ENCODE measurements around the gene SRSF9. TPM values are rescaled to one million over a fixed set of nuclear protein-coding genes. Genes with fewer than 3 reads are reported as not detected.

The SRSF9 gene
- total RNA-seq, 1 experiment from 2014 or later: 319 TPM

- peak overlapping the region; percentile 43; the same call in 1 of the 2 replicates for H2AFZ ChIP-seq (ENCODE audit: low read length)
- H3F3A ChIP-seq (ENCODE audit: low read length, unreplicated experiment): no peaks in the 10 kb centered on the region
- no peaks in the 10 kb centered on the region for H3K9me3 ChIP-seq (ENCODE audit: low read length)
Measured at GRCh38 chr12:120496413-120497340, 27.1 kb upstream of the SRSF9 start.

GRCh38 chr12:120495731-120496412 lies 26.3 kb upstream of the SRSF9 start, which contains the start of gene DYNLL1:
Gene DYNLL1, plus strand, starts transcription at chr12:120496113. Its CDS starts 309 bp downstream, at chr12:120496422.
- intact Hi-C loops (cut with micrococcal nuclease): loop anchor here (1.0 to 2.0 kb wide), 3 partner anchors 22 to 39 kb away; partner anchors contain the start of genes COQ5 and RNF10
- Histone ChIP-seq H3K27me3 (ENCODE audit: low read length) (no peaks in the 10 kb centered on the region), H3K4me1 (ENCODE audit: insufficient read depth, low read length) (peaks cover 24% of the 10 kb centered on the region), H2AFZ (ENCODE audit: low read length) (peak within 1 kb of the TSS; percentile 82), H3K4me3 (ENCODE audit: low read length) (peak within 1 kb of the TSS; percentile 95), H4K20me1 (ENCODE audit: low read length) (peaks cover 18% of the 10 kb centered on the region), H3K4me2 (ENCODE audit: low read length) (peak within 1 kb of the TSS; percentile 96), H3K36me3 (ENCODE audit: low read depth, low read length) (peaks cover 13% of the 10 kb centered on the region), H3K27ac (ENCODE audit: low read length) (peak within 1 kb of the TSS; percentile 54), H3F3A (ENCODE audit: low read length, unreplicated experiment) (no peaks in the 10 kb centered on the region), H3K9me2 (replicated peaks; ENCODE audit: low read length) (no peaks in the 10 kb centered on the region), H3K9me3 (ENCODE audit: low read length) (no peaks in the 10 kb centered on the region), H3K9ac (ENCODE audit: low read length) (peak within 1 kb of the TSS; percentile 95), H3K79me2 (ENCODE audit: low read length) (peaks cover 45% of the 10 kb centered on the region)
- ATAC-seq (peak; percentile 92), DNase-seq (peak; percentile 99)
- ChIA-PET CTCF (no interaction called here), POLR2A (ENCODE audit: unreplicated experiment) (interaction anchor here (0.6 to 1.3 kb wide), 5 partner anchors 22 to 234 kb away, joined by 3 to 5 read pairs (median 3); partner anchors contain the start of gene POP5)
- no peak for TF ChIP-seq EZH2 (IDR thresholded peaks at IDR 0.05; ENCODE audit: low read length, unreplicated experiment)
- no peak for TF ChIP-seq CTCF (conservative IDR thresholded peaks at IDR 0.05; ENCODE audit: low read depth, low read length)
- TF ChIP-seq EZH2phosphoT487 (IDR thresholded peaks at IDR 0.05; ENCODE audit: borderline replicate concordance, low read length): no peak
- BruUV-seq (replicated peaks): no TSS peak

More at GRCh38 chr12:120496413-120497340, 27.1 kb upstream of the SRSF9 start:
- ATAC-seq (peak; percentile 23), DNase-seq (peak; percentile 42)
- H3K36me3 ChIP-seq (ENCODE audit: low read depth, low read length): peaks cover 13% of the 10 kb centered on the region
- TF ChIP-seq CTCF (conservative IDR thresholded peaks at IDR 0.05; ENCODE audit: low read depth, low read length): peak; percentile 42; the same call in 1 of the 2 replicates
- TF ChIP-seq EZH2phosphoT487 (IDR thresholded peaks at IDR 0.05; ENCODE audit: borderline replicate concordance, low read length): no peak
- TF ChIP-seq EZH2 (IDR thresholded peaks at IDR 0.05; ENCODE audit: low read length, unreplicated experiment): no peak
- peaks cover 24% of the 10 kb centered on the region for H3K4me1 ChIP-seq (ENCODE audit: insufficient read depth, low read length)
- peak overlapping the region; percentile 96 for H3K4me2 ChIP-seq (ENCODE audit: low read length)
- peaks cover 18% of the 10 kb centered on the region for H4K20me1 ChIP-seq (ENCODE audit: low read length)
- intact Hi-C loops (cut with micrococcal nuclease): loop anchor here (1.0 to 2.0 kb wide), 2 partner anchors 22 to 38 kb away; partner anchors contain the start of gene RNF10
- H3K27ac ChIP-seq (ENCODE audit: low read length): peak overlapping the region; percentile 54
- peak overlapping the region; percentile 95 for H3K4me3 ChIP-seq (ENCODE audit: low read length)
- H3K27me3 ChIP-seq (ENCODE audit: low read length): no peaks in the 10 kb centered on the region
- peaks cover 45% of the 10 kb centered on the region for H3K79me2 ChIP-seq (ENCODE audit: low read length)
- peak overlapping the region; percentile 95 for H3K9ac ChIP-seq (ENCODE audit: low read length)
- H3K9me2 ChIP-seq (replicated peaks; ENCODE audit: low read length): no peaks in the 10 kb centered on the region
- BruUV-seq (replicated peaks): TSS peak; percentile 63
- CTCF ChIA-PET: no interaction called here
- POLR2A ChIA-PET (ENCODE audit: unreplicated experiment): interaction anchor here (0.5 to 1.3 kb wide), 9 partner anchors 8 to 235 kb away, joined by 3 to 33 read pairs (median 3); partner anchors contain the start of genes POP5 and SRSF9
